H9 (cell line): ENCODE data around the gene AEBP2. TPM values are rescaled to one million over a fixed set of nuclear protein-coding genes. Genes with fewer than 3 reads are reported as not detected.

Source experiments
- DNase-seq: peaks from one replicate; pipeline ENCODE4 v3.0.0-alpha.2; 2017
- H2AFZ ChIP-seq: one replicate; pipeline ENCODE4 v1.6.1; 2013; ENCODE audit warnings: mild to moderate bottlenecking, low read length, control low read depth, moderate library complexity
- H2AK5ac ChIP-seq: 2 replicates; pipeline ENCODE4 v1.6.1; 2013; ENCODE audit warnings: low read length, control low read depth, mixed read lengths; ENCODE audit not compliant: insufficient read length
- H2BK120ac ChIP-seq: one replicate; pipeline ENCODE4 v1.6.1; 2013; ENCODE audit warnings: low read depth, mild to moderate bottlenecking, low read length, control low read depth, inconsistent platforms; ENCODE audit not compliant: poor library complexity, severe bottlenecking
- H2BK12ac ChIP-seq: 2 replicates; pipeline ENCODE4 v1.6.1; 2013; ENCODE audit warnings: low read length, control low read depth, mixed read lengths, low read depth; ENCODE audit not compliant: insufficient read length
- H2BK15ac ChIP-seq: 2 replicates; pipeline ENCODE4 v1.6.1; 2013; ENCODE audit warnings: low read depth, low read length, control low read depth
- H2BK20ac ChIP-seq: one replicate; pipeline ENCODE4 v1.6.1; 2013; ENCODE audit warnings: low read depth, mild to moderate bottlenecking, low read length, control low read depth, inconsistent platforms; ENCODE audit not compliant: poor library complexity, severe bottlenecking
- H2BK5ac ChIP-seq: 2 replicates; pipeline ENCODE4 v1.6.1; 2013; ENCODE audit warnings: low read length, control low read depth, mixed read lengths; ENCODE audit not compliant: insufficient read length
- H3K14ac ChIP-seq: 2 replicates; pipeline ENCODE4 v1.6.1; 2013; ENCODE audit warnings: low read length, control low read depth; ENCODE audit not compliant: insufficient read depth
- H3K18ac ChIP-seq: 2 replicates; pipeline ENCODE4 v1.6.1; 2013; ENCODE audit warnings: low read depth, mild to moderate bottlenecking, mixed read lengths, low read length, control low read depth; ENCODE audit not compliant: insufficient read length
- H3K23ac ChIP-seq: 2 replicates; pipeline ENCODE4 v1.6.1; 2013; ENCODE audit warnings: low read length, control low read depth, mixed read lengths, low read depth; ENCODE audit not compliant: insufficient read length
- H3K23me2 ChIP-seq: 2 replicates; pipeline ENCODE4 v1.6.1; 2013; ENCODE audit warnings: low read depth, mild to moderate bottlenecking, mixed read lengths, low read length, control low read depth; ENCODE audit not compliant: insufficient read length, poor library complexity, severe bottlenecking
- H3K27ac ChIP-seq: 2 replicates; pipeline ENCODE4 v1.5.1; 2013; ENCODE audit warnings: low read length, control low read depth, mixed read lengths, low read depth; ENCODE audit not compliant: insufficient read length
- H3K27me3 ChIP-seq: 2 replicates; pipeline ENCODE4 v1.6.1; 2013; ENCODE audit warnings: low read length, control low read depth, inconsistent platforms; ENCODE audit not compliant: insufficient read depth
- H3K4ac ChIP-seq: 2 replicates; pipeline ENCODE4 v1.6.1; 2013; ENCODE audit warnings: low read depth, mild to moderate bottlenecking, control low read depth, inconsistent platforms, low read length, moderate library complexity
- H3K4me1 ChIP-seq: 2 replicates; pipeline ENCODE4 v1.6.1; 2013; ENCODE audit warnings: low read length, control low read depth, inconsistent platforms; ENCODE audit not compliant: insufficient read depth
- H3K4me2 ChIP-seq: 2 replicates; pipeline ENCODE4 v1.6.1; 2013; ENCODE audit warnings: low read length, control low read depth, mixed read lengths; ENCODE audit not compliant: insufficient read length, insufficient read depth
- H3K56ac ChIP-seq: 2 replicates; pipeline ENCODE4 v1.6.1; 2013; ENCODE audit warnings: low read depth, mild to moderate bottlenecking, mixed read lengths, low read length, control low read depth; ENCODE audit not compliant: insufficient read length
- H3K79me1 ChIP-seq: 2 replicates; pipeline ENCODE4 v1.6.1; 2013; ENCODE audit warnings: low read depth, mild to moderate bottlenecking, moderate library complexity, low read length, control low read depth, inconsistent platforms; ENCODE audit not compliant: insufficient read depth, poor library complexity, severe bottlenecking
- H3K79me2 ChIP-seq: 2 replicates; pipeline ENCODE4 v1.6.1; 2013; ENCODE audit warnings: low read length, control low read depth, inconsistent platforms; ENCODE audit not compliant: insufficient read depth
- H3K9ac ChIP-seq: 2 replicates; pipeline ENCODE4 v1.6.1; 2013; ENCODE audit warnings: low read length, control low read depth, mixed read lengths; ENCODE audit not compliant: insufficient read length; ENCODE audit errors: extremely low read depth
- H3K9me3 ChIP-seq: one replicate; pipeline ENCODE4 v1.6.1; 2013; ENCODE audit warnings: low read depth, low read length, inconsistent platforms; ENCODE audit not compliant: control insufficient read depth
- H3T11ph ChIP-seq: one replicate; pipeline ENCODE4 v1.6.1; 2013; ENCODE audit warnings: mild to moderate bottlenecking, low read length, control low read depth, inconsistent platforms
- H4K20me1 ChIP-seq: one replicate; pipeline ENCODE4 v1.6.1; 2013; ENCODE audit not compliant: control insufficient read depth, insufficient read length, insufficient read depth
- H4K5ac ChIP-seq: 2 replicates; pipeline ENCODE4 v1.6.1; 2013; ENCODE audit warnings: low read depth, mild to moderate bottlenecking, mixed read lengths, low read length, control low read depth; ENCODE audit not compliant: insufficient read length
- H4K8ac ChIP-seq: replicated peaks from 2 replicates; pipeline ENCODE4 v1.6.1; 2013; ENCODE audit warnings: low read length, control low read depth, mixed read lengths, low read depth; ENCODE audit not compliant: insufficient read length
- H4K91ac ChIP-seq: 2 replicates; pipeline ENCODE4 v1.6.1; 2013; ENCODE audit warnings: low read depth, mild to moderate bottlenecking, moderate library complexity, mixed read lengths, low read length, control low read depth; ENCODE audit not compliant: insufficient read length
- H3K27ac Mint-ChIP-seq, 3 experiments: 2 replicates in 2 of 3; 3 replicates in 1 of 3; pipeline ENCODE4 v1.8.0; 2020 to 2021; ENCODE audit warnings: mixed read lengths in 3 of 3, mild to moderate bottlenecking in 1 of 3, moderate library complexity in 1 of 3
- H3K27me3 Mint-ChIP-seq: 2 replicates; pipeline ENCODE4 v1.8.0; 2021; ENCODE audit warnings: low read depth, mild to moderate bottlenecking, moderate library complexity, mixed read lengths
- H3K36me3 Mint-ChIP-seq, 3 experiments: 2 replicates in 2 of 3; 3 replicates in 1 of 3; pipeline ENCODE4 v1.8.0; 2020 to 2021; ENCODE audit warnings: low read depth in 3 of 3, mixed read lengths in 3 of 3; ENCODE audit not compliant: insufficient read depth in 1 of 3
- H3K4me1 Mint-ChIP-seq, 2 experiments: 2 replicates each; pipeline ENCODE4 v1.8.0; 2020; ENCODE audit warnings: mixed read lengths in 2 of 2
- H3K4me3 Mint-ChIP-seq, 2 experiments: 2 replicates in 1 of 2; 3 replicates in 1 of 2; pipeline ENCODE4 v1.8.0; 2020 to 2021; ENCODE audit warnings: mild to moderate bottlenecking in 2 of 2, mixed read lengths in 2 of 2, moderate library complexity in 1 of 2
- H3K9me3 Mint-ChIP-seq, 2 experiments: 2 replicates in 1 of 2; 3 replicates in 1 of 2; pipeline ENCODE4 v1.8.0; 2020; ENCODE audit warnings: mild to moderate bottlenecking in 2 of 2, mixed read lengths in 2 of 2, moderate library complexity in 1 of 2
- total RNA-seq: library from RNA; stranded (reverse); gene quantifications from 2 replicates; pipeline ENCODE4 v1.2.1, GENCODE V29; 2021
- TF ChIP-seq, protein P1 (sequence below): fragments of 200-600 bp; sonication (generic); conservative IDR thresholded peaks from 3 replicates; pipeline ENCODE4 v1.8.0; 2021; ENCODE audit warnings: antibody characterized with exemption, mild to moderate bottlenecking

AEBP2 gene
- total RNA-seq, 1 experiment from 2014 or later: 82.8 TPM

DNA sequence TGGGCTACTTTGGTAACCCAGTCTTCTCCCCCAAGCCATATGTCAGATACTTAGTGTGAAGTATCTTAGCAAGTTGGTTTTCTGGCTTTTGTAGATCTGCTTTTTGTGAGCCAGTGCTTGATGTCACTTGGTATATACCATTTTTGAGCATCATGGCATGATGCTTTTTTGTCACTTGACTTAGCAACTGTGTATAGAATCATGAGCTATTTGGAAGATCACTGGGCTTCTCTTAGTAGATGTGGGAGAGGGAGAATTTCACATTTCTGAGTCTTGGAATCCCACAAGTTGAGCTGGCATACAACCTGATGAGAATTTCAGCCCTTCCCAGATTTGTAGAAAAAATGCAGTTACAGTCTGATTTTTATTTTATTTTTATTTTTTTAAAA lies 24.9 kb downstream of the AEBP2 start:
- no peak overlapping the region for H3K9ac ChIP-seq
- no peak overlapping the region for H2BK5ac ChIP-seq
- TF ChIP-seq, protein P1, sequence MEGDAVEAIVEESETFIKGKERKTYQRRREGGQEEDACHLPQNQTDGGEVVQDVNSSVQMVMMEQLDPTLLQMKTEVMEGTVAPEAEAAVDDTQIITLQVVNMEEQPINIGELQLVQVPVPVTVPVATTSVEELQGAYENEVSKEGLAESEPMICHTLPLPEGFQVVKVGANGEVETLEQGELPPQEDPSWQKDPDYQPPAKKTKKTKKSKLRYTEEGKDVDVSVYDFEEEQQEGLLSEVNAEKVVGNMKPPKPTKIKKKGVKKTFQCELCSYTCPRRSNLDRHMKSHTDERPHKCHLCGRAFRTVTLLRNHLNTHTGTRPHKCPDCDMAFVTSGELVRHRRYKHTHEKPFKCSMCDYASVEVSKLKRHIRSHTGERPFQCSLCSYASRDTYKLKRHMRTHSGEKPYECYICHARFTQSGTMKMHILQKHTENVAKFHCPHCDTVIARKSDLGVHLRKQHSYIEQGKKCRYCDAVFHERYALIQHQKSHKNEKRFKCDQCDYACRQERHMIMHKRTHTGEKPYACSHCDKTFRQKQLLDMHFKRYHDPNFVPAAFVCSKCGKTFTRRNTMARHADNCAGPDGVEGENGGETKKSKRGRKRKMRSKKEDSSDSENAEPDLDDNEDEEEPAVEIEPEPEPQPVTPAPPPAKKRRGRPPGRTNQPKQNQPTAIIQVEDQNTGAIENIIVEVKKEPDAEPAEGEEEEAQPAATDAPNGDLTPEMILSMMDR: no peak
- H4K91ac ChIP-seq: no peak overlapping the region
- no peak overlapping the region for H2AK5ac ChIP-seq
- peak overlapping the region in 1 of 3 experiments; percentile 40; a peak in 1 of 7 replicates for H3K27ac Mint-ChIP-seq
- peaks cover 7% of the 10 kb centered on the region for H3K79me1 ChIP-seq
- no peak overlapping the region for H3K18ac ChIP-seq
- peaks cover 5 to 8% of the 10 kb centered on the region in 2 experiments; a peak in 2 of 4 replicates for H3K4me1 Mint-ChIP-seq
- no peak overlapping the region for H2BK120ac ChIP-seq
- no peaks in the 10 kb centered on the region for H3K27me3 Mint-ChIP-seq
- no peaks in the 10 kb centered on the region for H4K20me1 ChIP-seq
- H3K9me3 Mint-ChIP-seq: no peaks in the 10 kb centered on the region
- H3K27me3 ChIP-seq: no peaks in the 10 kb centered on the region
- H3K9me3 ChIP-seq: no peaks in the 10 kb centered on the region
- H3K23ac ChIP-seq: no peak overlapping the region
- no peaks in the 10 kb centered on the region for H3K23me2 ChIP-seq
- H3K56ac ChIP-seq: no peak overlapping the region
- H2AFZ ChIP-seq: no peak overlapping the region
- H3K36me3 Mint-ChIP-seq: peaks cover 46 to 66% (median 62%) of the 10 kb centered on the region in 3 experiments; a peak in 6 of 7 replicates
- H3K79me2 ChIP-seq: peaks cover 21% of the 10 kb centered on the region; the same call in 1 of the 2 replicates
- no peak overlapping the region for H2BK15ac ChIP-seq
- no peak overlapping the region for H2BK12ac ChIP-seq
- no peak overlapping the region for H3K4ac ChIP-seq
- no peak overlapping the region for H3K14ac ChIP-seq
- H3K4me2 ChIP-seq: no peak overlapping the region
- H3T11ph ChIP-seq: no peak overlapping the region
- no peak overlapping the region for H3K4me3 Mint-ChIP-seq
- no peak overlapping the region for H4K8ac ChIP-seq
- no peak for DNase-seq
- no peak overlapping the region for H2BK20ac ChIP-seq
- H3K27ac ChIP-seq: no peak overlapping the region
- H3K4me1 ChIP-seq: no peaks in the 10 kb centered on the region
- H4K5ac ChIP-seq: no peak overlapping the region
